Stimulated activated CD8-positive, alpha-beta memory T cell treated with anti-CD3 and anti-CD28 coated beads, Interleukin-7, amount 100 ng/mL, for 4 hours (primary cell): ENCODE measurements around the gene UBA6.
"Not testable (repeated sequence)": the region's sequence is repeated elsewhere in the genome, so short reads cannot be mapped to it uniquely, and the experiment has no call there.

Experiments used
- DNase-seq, 2 donors: peaks; one replicate each; pipeline ENCODE4 v3.0.0-alpha.2; 2020; ENCODE audit warnings: low read depth in 2 of 2

Gene UBA6

GRCh38 chr4:67713529-67714247 lies 12.7 kb upstream of the UBA6 start:
- no peak for DNase-seq

GRCh38 chr4:67712650-67713528 lies 11.9 kb upstream of the UBA6 start:
- no peak for DNase-seq

GRCh38 chr4:67712000-67712625 lies 11.2 kb upstream of the UBA6 start:
- no peak for DNase-seq

- DNase-seq: not testable (repeated sequence)
Observed at GRCh38 chr4:67706682-67707081, 5.7 kb upstream of the UBA6 start.

- no peak for DNase-seq
Observed at GRCh38 chr4:67704843-67705242, 3.9 kb upstream of the UBA6 start.

- no peak for DNase-seq
Observed at GRCh38 chr4:67702166-67702565, 1.2 kb upstream of the UBA6 start.

- no peak for DNase-seq
Observed at GRCh38 chr4:67701517-67701850, 529 bp upstream of the UBA6 start.

- DNase-seq: no peak
Observed at GRCh38 chr4:67700116-67700737, 728 bp downstream of the UBA6 start.

GRCh38 chr4:67699603-67700002 lies 1.4 kb downstream of the UBA6 start:
- DNase-seq: no peak

GRCh38 chr4:67697860-67698687 lies 2.9 kb downstream of the UBA6 start:
- DNase-seq: no peak

- DNase-seq: no peak
Observed at GRCh38 chr4:67696061-67696460, 4.9 kb downstream of the UBA6 start.

GRCh38 chr4:67694662-67695061 lies 6.3 kb downstream of the UBA6 start:
- no peak for DNase-seq

GRCh38 chr4:67691328-67691727 lies 9.6 kb downstream of the UBA6 start:
- DNase-seq: no peak

GRCh38 chr4:67687636-67688035 lies 13.3 kb downstream of the UBA6 start:
- DNase-seq: no peak

GRCh38 chr4:67685532-67685859 lies 15.5 kb downstream of the UBA6 start:
- DNase-seq: no peak

GRCh38 chr4:67684839-67685531 lies 16.0 kb downstream of the UBA6 start:
- no peak for DNase-seq

GRCh38 chr4:67682266-67682665 lies 18.7 kb downstream of the UBA6 start:
- no peak for DNase-seq

- DNase-seq: no peak
Observed at GRCh38 chr4:67680581-67681222, 20.3 kb downstream of the UBA6 start.

GRCh38 chr4:67678612-67679011 lies 22.3 kb downstream of the UBA6 start:
- DNase-seq: no peak

- no peak for DNase-seq
Observed at GRCh38 chr4:67674098-67674497, 26.9 kb downstream of the UBA6 start.
